Measurements from ENCODE around the gene IL17RC. TPM values are rescaled to one million over a fixed set of nuclear protein-coding genes. Genes with fewer than 3 reads are reported as not detected.

The IL17RC gene
- total RNA-seq, result 25.4 and 37.8 TPM in 2 replicates

GRCh38 chr3:9916734-9917680 lies at the start of gene IL17RC:
TSS of gene IL17RC (plus strand) at chr3:9917098. CDS start at chr3:9917316, 218 bp downstream.

GRCh38 chr3:9879830-9880549 lies 36.9 kb upstream of the IL17RC start, which contains the start of gene CIDEC:
TSS of gene CIDEC (minus strand) at chr3:9880253. CDS start at chr3:9878486, 1,767 bp downstream.

GRCh38 chr3:9890249-9891071 lies 26.4 kb upstream of the IL17RC start, which contains the start of gene JAGN1:
TSS of gene JAGN1 (plus strand) at chr3:9890610. CDS start at chr3:9890723, 113 bp downstream.

GRCh38 chr3:9902372-9903237 lies 14.3 kb upstream of the IL17RC start, which contains the start of gene IL17RE:
TSS of gene IL17RE (plus strand) at chr3:9902848. CDS start at chr3:9902933, 85 bp downstream.

GRCh38 chr3:9933561-9934234 lies 16.8 kb downstream of the IL17RC start, which contains the start of gene CRELD1:
TSS of gene CRELD1 (plus strand) at chr3:9933834. CDS start at chr3:9934439, 605 bp downstream.

GRCh38 chr3:9951962-9952805 lies 35.3 kb downstream of the IL17RC start, which contains the start of gene PRRT3:
TSS of gene PRRT3 (minus strand) at chr3:9952408. CDS start at chr3:9950115, 2,293 bp downstream.

Other genes with a start within 250 kb of the IL17RC start
- under 0.01 TPM in 1 of 2 replicates, not detected in the other for gene CPNE9, start 213.3 kb upstream of the IL17RC start, total RNA-seq
- gene BRPF1, start 185.4 kb upstream of the IL17RC start, total RNA-seq, result 10.1 and 14.3 TPM in 2 replicates
- gene OGG1, start 167.1 kb upstream of the IL17RC start, total RNA-seq, result 23.5 and 24.7 TPM in 2 replicates
- gene CAMK1, start 147.2 kb upstream of the IL17RC start, total RNA-seq, result 38.5 and 52.0 TPM in 2 replicates
- 39.2 and 62.9 TPM in 2 replicates for gene TADA3, start 124.6 kb upstream of the IL17RC start, total RNA-seq
- 168 and 191 TPM in 2 replicates for gene ARPC4, start 124.0 kb upstream of the IL17RC start, total RNA-seq
- 20.3 and 43.4 TPM in 2 replicates for gene TTLL3, start 106.8 kb upstream of the IL17RC start, total RNA-seq
- gene RPUSD3, start 73.1 kb upstream of the IL17RC start, total RNA-seq, result 19.5 and 19.7 TPM in 2 replicates
- not detected in 2 replicates for gene CIDEC, start 36.8 kb upstream of the IL17RC start, total RNA-seq
- gene JAGN1, start 26.5 kb upstream of the IL17RC start, total RNA-seq, result 26.3 and 43.4 TPM in 2 replicates
- gene IL17RE, start 14.2 kb upstream of the IL17RC start, total RNA-seq, result 0.52 and 0.63 TPM in 2 replicates
- gene CRELD1, start 16.7 kb downstream of the IL17RC start, total RNA-seq, result 20.0 and 45.3 TPM in 2 replicates
- gene PRRT3, start 35.3 kb downstream of the IL17RC start, total RNA-seq, result 1.9 and 3.0 TPM in 2 replicates
- 67.1 and 70.9 TPM in 2 replicates for gene EMC3, start 69.7 kb downstream of the IL17RC start, total RNA-seq
- gene FANCD2, start 109.3 kb downstream of the IL17RC start, total RNA-seq, result 1.0 and 3.6 TPM in 2 replicates
- not detected in 2 replicates for gene FANCD2OS, start 191.2 kb downstream of the IL17RC start, total RNA-seq
- gene BRK1, start 198.6 kb downstream of the IL17RC start, total RNA-seq, result 131 and 142 TPM in 2 replicates
- 25.9 and 33.1 TPM in 2 replicates for gene VHL, start 224.7 kb downstream of the IL17RC start, total RNA-seq
- gene IRAK2, start 247.8 kb downstream of the IL17RC start, total RNA-seq, result 4.9 and 5.2 TPM in 2 replicates

All from bronchial smooth muscle cell (primary cell).